Central memory CD8-positive, alpha-beta T cell (primary cell): Measurements from ENCODE around the gene PRMT7.

Experiments used
- ATAC-seq: fragments of 150-1000 bp; cut with Tn5 transposase; replicated peaks from 2 replicates; pipeline ENCODE4 v1.10.0; 2022; ENCODE audit warnings: mild to moderate bottlenecking, moderate FRiP score, moderate number of reproducible peaks; ENCODE audit not compliant: poor library complexity, severe bottlenecking; ENCODE audit errors: extremely low read depth
- DNase-seq, 2 donors: peaks; one replicate each; pipeline ENCODE4 v3.0.0; 2021; ENCODE audit warnings: low spot score in 2 of 2
- H3K27ac Mint-ChIP-seq: one replicate; pipeline ENCODE4 v1.8.0; 2022; ENCODE audit warnings: low read depth, mild to moderate bottlenecking, moderate library complexity, mixed read lengths
- H3K27me3 Mint-ChIP-seq: one replicate; pipeline ENCODE4 v1.8.0; 2022; ENCODE audit warnings: mixed read lengths
- H3K36me3 Mint-ChIP-seq: one replicate; pipeline ENCODE4 v1.8.0; 2022; ENCODE audit warnings: mild to moderate bottlenecking, moderate library complexity, mixed read lengths; ENCODE audit not compliant: insufficient read depth
- H3K4me1 Mint-ChIP-seq: one replicate; pipeline ENCODE4 v1.8.0; 2022; ENCODE audit warnings: mixed read lengths
- H3K4me3 Mint-ChIP-seq: one replicate; pipeline ENCODE4 v1.8.0; 2022; ENCODE audit warnings: mild to moderate bottlenecking, moderate library complexity, mixed read lengths
- H3K9me3 Mint-ChIP-seq: one replicate; pipeline ENCODE4 v1.8.0; 2022; ENCODE audit warnings: mixed read lengths

PRMT7 gene, protein sequence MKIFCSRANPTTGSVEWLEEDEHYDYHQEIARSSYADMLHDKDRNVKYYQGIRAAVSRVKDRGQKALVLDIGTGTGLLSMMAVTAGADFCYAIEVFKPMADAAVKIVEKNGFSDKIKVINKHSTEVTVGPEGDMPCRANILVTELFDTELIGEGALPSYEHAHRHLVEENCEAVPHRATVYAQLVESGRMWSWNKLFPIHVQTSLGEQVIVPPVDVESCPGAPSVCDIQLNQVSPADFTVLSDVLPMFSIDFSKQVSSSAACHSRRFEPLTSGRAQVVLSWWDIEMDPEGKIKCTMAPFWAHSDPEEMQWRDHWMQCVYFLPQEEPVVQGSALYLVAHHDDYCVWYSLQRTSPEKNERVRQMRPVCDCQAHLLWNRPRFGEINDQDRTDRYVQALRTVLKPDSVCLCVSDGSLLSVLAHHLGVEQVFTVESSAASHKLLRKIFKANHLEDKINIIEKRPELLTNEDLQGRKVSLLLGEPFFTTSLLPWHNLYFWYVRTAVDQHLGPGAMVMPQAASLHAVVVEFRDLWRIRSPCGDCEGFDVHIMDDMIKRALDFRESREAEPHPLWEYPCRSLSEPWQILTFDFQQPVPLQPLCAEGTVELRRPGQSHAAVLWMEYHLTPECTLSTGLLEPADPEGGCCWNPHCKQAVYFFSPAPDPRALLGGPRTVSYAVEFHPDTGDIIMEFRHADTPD

GRCh38 chr16:68310774-68311511 lies at the start of gene PRMT7, which contains the start of gene SLC7A6OS:
Gene PRMT7 (plus strand): TSS chr16:68311019. CDS start chr16:68315980, 4,961 bp downstream.
Gene SLC7A6OS (minus strand): TSS chr16:68310946. CDS start chr16:68310926, 20 bp downstream.
- H3K4me3 Mint-ChIP-seq, result peak within 1 kb of the TSS; percentile 98

GRCh38 chr16:68263559-68264127 lies 47.2 kb upstream of the PRMT7 start:
- H3K4me3 Mint-ChIP-seq, result peak overlapping the region; percentile 86
- peak; percentile 1 for ATAC-seq
- H3K27me3 Mint-ChIP-seq, result no peaks in the 10 kb centered on the region
- peaks cover 40% of the 10 kb centered on the region for H3K4me1 Mint-ChIP-seq
- no peak for DNase-seq
- H3K27ac Mint-ChIP-seq, result peak overlapping the region; percentile 97
- H3K9me3 Mint-ChIP-seq, result no peaks in the 10 kb centered on the region
- H3K36me3 Mint-ChIP-seq, result peaks cover 18% of the 10 kb centered on the region

More at GRCh38 chr16:68310774-68311511, at the start of gene PRMT7, which contains the start of gene SLC7A6OS:
- Mint-ChIP-seq H3K27me3 (no peaks in the 10 kb centered on the region), H3K9me3 (no peaks in the 10 kb centered on the region), H3K27ac (peak within 1 kb of the TSS; percentile 96), H3K36me3 (peaks cover 42% of the 10 kb centered on the region), H3K4me1 (peaks cover 51% of the 10 kb centered on the region)
- DNase-seq, result peak; percentile 71 to 83
- ATAC-seq, result peak; percentile 98

- peak; percentile 77 for ATAC-seq
- Mint-ChIP-seq H3K27me3 (no peaks in the 10 kb centered on the region), H3K4me1 (peaks cover 47% of the 10 kb centered on the region), H3K4me3 (peak within 1 kb of the TSS; percentile 86), H3K36me3 (peaks cover 17% of the 10 kb centered on the region), H3K27ac (peak within 1 kb of the TSS; percentile 97), H3K9me3 (no peaks in the 10 kb centered on the region)
- DNase-seq, result peak; percentile 65 to 68
Observed at GRCh38 chr16:68264128-68265077, 46.4 kb upstream of the PRMT7 start, which contains the start of gene SLC7A6. Gene SLC7A6 (plus strand): TSS chr16:68264526. CDS start chr16:68274727, 10,201 bp downstream.

DNA sequence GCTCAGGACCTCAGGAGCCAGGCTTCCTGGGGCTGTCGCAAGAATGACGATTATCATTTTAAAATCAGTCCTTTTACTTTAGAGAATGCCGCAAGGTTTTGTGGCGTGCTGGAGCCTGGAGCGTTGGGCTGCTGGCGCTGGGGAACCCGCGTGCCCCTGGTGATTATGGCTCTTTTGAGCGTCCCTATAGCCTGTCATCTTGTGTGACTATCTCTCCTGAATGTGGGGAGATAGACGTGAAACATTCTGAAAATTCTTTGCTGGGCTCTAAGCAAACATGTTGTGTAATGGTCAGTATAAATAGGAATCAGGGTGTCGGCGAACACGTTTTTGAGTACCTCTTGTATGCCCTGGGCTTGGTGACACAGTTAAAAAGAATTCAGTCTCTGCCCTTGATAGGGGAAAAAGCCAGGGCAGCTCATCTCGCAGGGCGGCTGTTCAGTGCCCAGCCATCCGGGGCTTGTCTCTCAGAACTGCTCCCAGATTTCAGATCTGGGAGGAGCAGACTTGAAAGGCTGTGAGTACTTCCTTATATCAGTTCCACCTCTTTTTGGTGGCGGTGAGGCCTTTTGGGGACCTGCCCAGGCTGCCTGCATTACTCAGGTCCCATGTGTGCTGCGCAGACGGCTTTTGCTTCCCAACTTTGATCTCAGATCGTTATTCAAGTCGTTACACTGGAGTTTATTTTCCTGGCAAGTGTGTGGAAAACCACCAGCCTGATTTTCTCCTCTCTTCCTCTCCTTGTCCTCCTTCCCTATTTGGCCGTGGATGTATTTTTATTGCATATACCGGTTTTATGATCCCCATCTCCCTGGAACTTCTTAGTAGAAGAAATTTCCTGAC lies 45.5 kb upstream of the PRMT7 start:
- H3K9me3 Mint-ChIP-seq, result no peaks in the 10 kb centered on the region
- peak overlapping the region; percentile 97 for H3K27ac Mint-ChIP-seq
- H3K4me3 Mint-ChIP-seq, result peak overlapping the region; percentile 86
- H3K4me1 Mint-ChIP-seq, result peaks cover 50% of the 10 kb centered on the region
- no peaks in the 10 kb centered on the region for H3K27me3 Mint-ChIP-seq
- H3K36me3 Mint-ChIP-seq, result peaks cover 17% of the 10 kb centered on the region
- ATAC-seq (peak; percentile 15), DNase-seq (no peak)

DNA sequence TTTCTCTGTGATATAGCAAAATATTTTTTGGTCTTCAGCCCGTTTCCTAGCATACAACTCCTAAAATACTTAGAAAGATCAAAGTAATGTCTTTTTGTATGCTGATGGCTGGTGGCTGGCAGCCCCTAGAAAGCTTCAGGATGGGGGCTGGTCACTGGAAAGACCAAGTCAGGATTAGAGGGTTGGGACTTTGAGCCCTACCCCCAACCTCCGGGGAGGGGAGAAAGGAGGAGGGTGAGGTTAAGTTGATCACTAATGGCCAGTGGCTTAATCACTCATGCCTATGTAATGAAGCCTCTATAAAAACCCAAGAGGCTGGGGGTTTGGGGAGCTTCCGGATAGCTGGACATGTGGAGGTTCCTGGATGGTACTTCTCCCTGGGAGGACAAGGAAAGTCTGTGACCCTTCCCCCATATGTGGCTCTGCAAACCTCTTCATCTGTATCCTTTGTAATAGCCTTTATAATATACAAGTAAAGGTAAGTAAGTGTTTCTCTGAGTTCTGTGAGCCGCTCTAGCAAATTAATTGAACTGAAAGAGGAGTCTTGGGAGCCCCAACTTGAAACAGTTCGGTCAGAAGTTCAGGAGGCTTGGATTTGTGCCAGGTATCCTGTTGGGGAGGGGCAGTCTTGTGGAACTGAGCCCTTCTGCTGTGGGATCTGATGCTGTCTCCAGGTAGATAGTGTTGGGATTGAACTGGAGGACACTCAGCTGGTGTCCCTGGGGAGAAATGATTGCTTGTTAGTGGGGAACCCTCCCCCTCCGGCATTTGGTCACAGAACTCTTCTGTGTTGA lies 43.0 kb upstream of the PRMT7 start:
- no peaks in the 10 kb centered on the region for H3K27me3 Mint-ChIP-seq
- peaks cover 52% of the 10 kb centered on the region for H3K4me1 Mint-ChIP-seq
- no peaks in the 10 kb centered on the region for H3K9me3 Mint-ChIP-seq
- H3K27ac Mint-ChIP-seq, result peak overlapping the region; percentile 97
- H3K36me3 Mint-ChIP-seq, result peaks cover 23% of the 10 kb centered on the region
- ATAC-seq, result no peak
- peak overlapping the region; percentile 9 for H3K4me3 Mint-ChIP-seq
- DNase-seq, result no peak

DNA sequence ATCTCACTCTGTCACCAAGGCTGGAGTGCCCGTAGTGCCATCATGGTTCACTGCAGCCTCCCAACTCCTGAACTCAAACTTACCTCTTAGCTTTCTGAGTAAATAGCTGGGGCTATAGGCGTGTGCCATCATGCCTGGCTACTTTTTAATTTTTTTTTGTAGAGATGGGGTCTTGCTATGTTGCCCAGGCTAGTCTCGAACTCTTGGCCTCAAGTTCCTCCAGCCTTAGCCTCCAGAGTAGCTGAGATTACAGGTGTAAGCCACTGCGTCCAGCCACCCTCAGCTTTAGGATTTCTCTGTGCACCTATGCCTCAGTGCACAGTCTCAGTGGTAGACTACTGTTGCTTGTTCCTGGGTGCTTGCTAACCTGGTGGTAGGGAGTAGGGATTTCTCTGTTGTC lies 41.0 kb upstream of the PRMT7 start:
- no peak for DNase-seq
- H3K27ac Mint-ChIP-seq, result peak overlapping the region; percentile 42
- peaks cover 25% of the 10 kb centered on the region for H3K36me3 Mint-ChIP-seq

DNA sequence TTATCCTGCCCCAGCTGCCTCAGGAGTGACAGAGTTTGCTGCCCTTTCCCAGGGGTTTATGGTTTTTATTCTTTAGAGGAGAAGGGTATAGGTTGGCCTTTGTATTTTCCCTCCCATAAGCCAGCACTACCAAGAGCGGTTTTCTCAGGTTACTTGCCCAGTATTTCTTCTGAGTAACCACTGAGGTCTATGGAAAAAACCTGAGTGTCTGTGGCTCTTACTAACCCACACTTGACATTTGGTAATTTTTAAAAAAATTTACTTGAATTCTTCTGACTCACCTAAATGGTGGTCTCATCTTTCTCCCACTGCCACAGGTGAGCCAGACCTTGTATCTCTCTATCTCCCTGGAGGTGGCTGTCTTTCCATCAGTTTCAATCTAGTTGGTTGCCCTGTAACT lies 40.5 kb upstream of the PRMT7 start:
- ATAC-seq (no peak), DNase-seq (no peak)
- no peak overlapping the region for H3K4me3 Mint-ChIP-seq
- peaks cover 49% of the 10 kb centered on the region for H3K4me1 Mint-ChIP-seq
- H3K36me3 Mint-ChIP-seq, result peaks cover 22% of the 10 kb centered on the region
- H3K9me3 Mint-ChIP-seq, result no peaks in the 10 kb centered on the region
- no peak overlapping the region for H3K27ac Mint-ChIP-seq
- no peaks in the 10 kb centered on the region for H3K27me3 Mint-ChIP-seq

More for the DNA sequence above, 41.0 kb upstream of the PRMT7 start:
- no peak for ATAC-seq
- Mint-ChIP-seq H3K4me1 (peaks cover 51% of the 10 kb centered on the region), H3K9me3 (no peaks in the 10 kb centered on the region), H3K4me3 (no peak overlapping the region), H3K27me3 (no peaks in the 10 kb centered on the region)

DNA sequence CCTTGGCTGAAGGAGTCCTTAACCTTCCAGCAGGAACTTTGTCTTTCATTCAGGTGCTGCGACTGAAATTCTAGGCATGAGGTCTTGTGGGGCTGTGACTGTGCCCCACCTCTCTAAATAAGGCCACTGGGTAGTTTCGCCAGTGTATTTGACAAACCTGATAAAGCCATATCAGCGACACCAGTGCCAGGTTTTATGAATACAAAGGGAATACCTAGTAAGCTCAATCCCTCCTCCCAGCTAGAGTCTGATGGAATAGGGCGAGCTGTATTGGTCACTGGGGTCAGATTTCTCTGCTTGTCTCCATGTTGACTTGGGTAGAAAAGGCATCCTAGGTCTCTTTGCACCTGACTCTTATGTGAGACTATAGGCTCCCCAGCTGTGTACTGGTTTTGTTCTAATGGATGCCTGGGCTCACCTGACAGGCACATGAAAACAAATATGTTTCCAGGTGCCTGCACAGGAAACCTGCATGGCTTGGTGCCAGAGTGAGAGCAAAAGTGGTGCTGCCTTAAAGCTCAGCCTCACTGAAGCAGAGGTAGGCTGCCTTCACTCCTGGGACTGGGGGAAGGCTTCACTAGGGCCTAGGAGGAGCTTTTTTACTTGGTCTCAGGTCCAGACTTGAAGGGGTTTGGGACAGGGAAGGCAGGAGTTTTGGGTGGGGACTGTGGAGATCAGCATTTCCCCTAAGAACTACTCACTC lies 38.2 kb upstream of the PRMT7 start:
- no peak for ATAC-seq
- peak overlapping the region; percentile 42 for H3K27ac Mint-ChIP-seq
- DNase-seq, result peak; percentile 31 to 32
- peaks cover 21% of the 10 kb centered on the region for H3K36me3 Mint-ChIP-seq
- H3K4me3 Mint-ChIP-seq, result peak overlapping the region; percentile 47
- no peaks in the 10 kb centered on the region for H3K27me3 Mint-ChIP-seq
- H3K9me3 Mint-ChIP-seq, result no peaks in the 10 kb centered on the region
- peaks cover 45% of the 10 kb centered on the region for H3K4me1 Mint-ChIP-seq

GRCh38 chr16:68273459-68273858 lies 37.4 kb upstream of the PRMT7 start:
- DNase-seq (no peak), ATAC-seq (no peak)
- Mint-ChIP-seq H3K9me3 (no peaks in the 10 kb centered on the region), H3K4me1 (peaks cover 40% of the 10 kb centered on the region), H3K27ac (peak overlapping the region; percentile 42), H3K36me3 (peaks cover 21% of the 10 kb centered on the region), H3K27me3 (no peaks in the 10 kb centered on the region), H3K4me3 (peak overlapping the region; percentile 47)

DNA sequence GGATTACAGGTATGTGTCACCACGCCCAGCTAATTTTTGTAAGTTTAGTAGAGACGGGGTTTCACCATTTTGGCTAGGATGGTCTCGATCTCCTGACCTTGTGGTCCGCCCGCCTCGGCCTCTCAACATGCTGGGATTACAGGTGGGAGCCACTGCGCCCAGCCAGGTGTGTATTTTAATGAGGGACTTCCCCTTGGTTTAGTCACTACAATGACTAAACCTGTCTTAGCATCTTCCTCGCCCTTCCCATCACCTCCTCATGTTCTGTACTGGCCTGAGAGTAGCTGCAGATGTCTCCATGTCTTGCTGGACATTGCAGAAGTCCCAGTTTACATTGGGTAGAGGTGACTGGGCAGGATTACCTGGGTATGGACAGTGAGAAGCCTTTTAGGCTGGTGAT lies 36.9 kb upstream of the PRMT7 start:
- DNase-seq, result no peak
- no peaks in the 10 kb centered on the region for H3K27me3 Mint-ChIP-seq

More for the DNA sequence above, 36.9 kb upstream of the PRMT7 start:
- no peak overlapping the region for H3K4me3 Mint-ChIP-seq
- H3K4me1 Mint-ChIP-seq, result peaks cover 38% of the 10 kb centered on the region
- H3K27ac Mint-ChIP-seq, result peak overlapping the region; percentile 42
- no peak for ATAC-seq
- no peaks in the 10 kb centered on the region for H3K9me3 Mint-ChIP-seq
- H3K36me3 Mint-ChIP-seq, result peaks cover 21% of the 10 kb centered on the region
